T1000 (cell line): ENCODE data around the gene R3HDM2.
"Not testable (repeated sequence)": the region's sequence is repeated elsewhere in the genome, so short reads cannot be mapped to it uniquely, and the experiment has no call there.

Experiments
- DNase-seq: peaks from one replicate; lab custom pipeline; 2025; ENCODE audit warnings: mixed read lengths; lab: John Stamatoyannopoulos, UW

The R3HDM2 gene

GRCh38 chr12:57377103-57377840, 53.6 kb downstream of the R3HDM2 start:
- DNase-seq: no peak

GRCh38 chr12:57372233-57372632, 58.6 kb downstream of the R3HDM2 start:
- DNase-seq: no peak

- no peak for DNase-seq
These were observed 60.1 kb downstream of the R3HDM2 start for GRCh38 chr12:57370696-57371095.

GRCh38 chr12:57370072-57370471, 60.8 kb downstream of the R3HDM2 start:
- DNase-seq: no peak

GRCh38 chr12:57369202-57369601, 61.6 kb downstream of the R3HDM2 start:
- no peak for DNase-seq

GRCh38 chr12:57368349-57369095, 62.3 kb downstream of the R3HDM2 start:
- no peak for DNase-seq

GRCh38 chr12:57367121-57367520, 63.7 kb downstream of the R3HDM2 start:
- no peak for DNase-seq

- DNase-seq: no peak
These were observed 64.5 kb downstream of the R3HDM2 start for GRCh38 chr12:57366315-57366714.

- not testable (repeated sequence) for DNase-seq
These were observed 66.7 kb downstream of the R3HDM2 start for GRCh38 chr12:57364156-57364555.

- no peak for DNase-seq
These were observed 70.4 kb downstream of the R3HDM2 start for GRCh38 chr12:57360468-57360867.

- DNase-seq: no peak
These were observed 72.2 kb downstream of the R3HDM2 start for GRCh38 chr12:57358646-57359045.

- no peak for DNase-seq
These were observed 75.1 kb downstream of the R3HDM2 start for GRCh38 chr12:57355734-57356133.

GRCh38 chr12:57352166-57352565, 78.7 kb downstream of the R3HDM2 start:
- no peak for DNase-seq

- DNase-seq: no peak
These were observed 83.6 kb downstream of the R3HDM2 start for GRCh38 chr12:57347284-57347683.

GRCh38 chr12:57343703-57344378, 87.0 kb downstream of the R3HDM2 start:
- DNase-seq: no peak

GRCh38 chr12:57342207-57342691, 88.6 kb downstream of the R3HDM2 start:
- no peak for DNase-seq

- DNase-seq: no peak
These were observed 89.4 kb downstream of the R3HDM2 start for GRCh38 chr12:57341275-57341990.

GRCh38 chr12:57340104-57340503, 90.7 kb downstream of the R3HDM2 start:
- DNase-seq: no peak

- not testable (repeated sequence) for DNase-seq
These were observed 94.5 kb downstream of the R3HDM2 start for GRCh38 chr12:57336299-57336698.

GRCh38 chr12:57334219-57334618, 96.6 kb downstream of the R3HDM2 start:
- no peak for DNase-seq

- no peak for DNase-seq
These were observed 98.1 kb downstream of the R3HDM2 start for GRCh38 chr12:57332646-57333312.
